HK-2 (cell line): ENCODE data around the gene CDH13.

Source experiments
- DNase-seq: peaks from one replicate; pipeline ENCODE4 v3.0.0-alpha.2; 2018; ENCODE audit not compliant: unreplicated experiment

CDH13 gene

DNA sequence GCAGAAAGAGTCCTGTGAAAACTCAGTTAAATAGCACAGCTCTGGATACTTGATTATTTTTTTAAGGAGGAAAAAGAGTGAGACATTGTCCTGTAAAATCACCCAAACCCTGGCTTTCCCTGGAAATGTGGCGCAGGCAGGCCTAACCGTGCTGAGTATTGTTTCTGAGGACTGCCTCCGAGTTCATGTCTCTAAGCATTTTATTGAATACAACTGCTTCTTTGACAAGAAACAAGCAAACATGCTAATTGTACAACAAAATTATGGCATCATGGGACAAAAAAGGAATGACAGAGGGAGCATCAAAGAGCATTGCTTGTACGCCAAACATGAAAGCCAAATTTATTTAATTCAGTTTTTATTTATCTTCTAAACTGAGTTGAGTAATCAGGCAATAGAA lies 1116.5 kb downstream of the CDH13 start:
- no peak for DNase-seq

DNA sequence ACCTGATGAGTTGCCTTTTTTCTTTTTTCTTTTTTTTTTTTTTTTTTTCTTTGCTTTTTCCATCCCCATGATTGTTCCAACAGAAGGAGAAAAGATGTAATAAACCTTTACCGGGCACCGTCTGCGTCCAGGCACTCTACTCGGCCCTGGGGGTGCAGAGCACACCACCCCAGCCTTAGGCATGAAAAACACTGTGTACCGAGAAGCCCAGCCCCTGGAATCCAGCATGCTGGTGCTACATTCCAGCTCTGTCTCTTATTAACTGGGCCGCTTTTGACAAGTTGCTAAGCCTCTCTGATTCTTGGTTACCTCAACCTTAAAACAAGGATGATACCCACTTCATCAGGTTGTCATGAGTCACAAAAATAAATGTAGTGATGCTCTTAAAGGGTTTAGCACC lies 1117.0 kb downstream of the CDH13 start:
- DNase-seq = no peak

DNA sequence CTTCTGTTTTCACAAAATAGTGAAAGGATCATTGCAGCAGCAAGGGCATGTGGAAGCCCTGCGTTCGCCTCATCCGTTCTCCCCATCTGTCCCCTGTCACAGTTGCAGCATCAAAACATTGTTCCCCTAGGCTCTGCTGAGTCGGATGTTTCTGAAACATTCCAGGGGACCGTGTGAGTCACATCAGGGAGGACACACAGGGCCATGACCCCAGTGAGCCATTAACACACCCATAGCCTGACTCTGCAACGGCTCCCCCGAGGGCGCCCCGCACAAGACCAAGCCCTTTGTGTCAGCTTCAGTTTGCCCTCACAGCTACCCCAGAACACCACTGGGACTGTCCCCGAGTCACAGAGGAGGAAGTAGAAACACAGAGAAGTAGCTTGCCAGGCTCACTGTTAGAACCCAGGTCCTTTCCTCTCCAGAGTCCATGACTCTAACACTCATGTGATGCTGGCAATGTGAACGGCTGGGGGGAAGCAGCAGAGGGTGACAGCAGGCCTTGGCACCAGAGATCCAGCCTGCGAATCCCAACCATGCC lies 1117.7 kb downstream of the CDH13 start:
- peak; percentile 75 for DNase-seq

DNA sequence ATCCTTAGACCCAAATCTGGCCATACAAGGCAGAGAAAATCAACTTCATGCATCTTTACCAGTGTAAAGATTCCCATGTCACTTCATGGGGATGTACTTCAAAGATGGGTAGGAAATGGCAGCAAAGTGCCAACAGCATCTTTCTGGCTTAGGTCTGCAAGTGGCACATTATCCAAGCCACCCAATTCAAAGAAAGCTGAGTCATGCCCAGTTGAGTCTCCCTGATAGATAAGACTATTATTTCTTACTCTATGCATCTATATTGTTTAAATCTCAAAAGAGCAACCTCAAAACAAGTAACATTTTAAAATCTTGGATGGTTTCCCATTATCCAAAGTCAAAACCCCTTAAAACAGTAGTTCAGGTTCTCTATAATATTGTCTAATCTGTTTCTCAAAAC lies 1119.8 kb downstream of the CDH13 start:
- DNase-seq = no peak

DNA sequence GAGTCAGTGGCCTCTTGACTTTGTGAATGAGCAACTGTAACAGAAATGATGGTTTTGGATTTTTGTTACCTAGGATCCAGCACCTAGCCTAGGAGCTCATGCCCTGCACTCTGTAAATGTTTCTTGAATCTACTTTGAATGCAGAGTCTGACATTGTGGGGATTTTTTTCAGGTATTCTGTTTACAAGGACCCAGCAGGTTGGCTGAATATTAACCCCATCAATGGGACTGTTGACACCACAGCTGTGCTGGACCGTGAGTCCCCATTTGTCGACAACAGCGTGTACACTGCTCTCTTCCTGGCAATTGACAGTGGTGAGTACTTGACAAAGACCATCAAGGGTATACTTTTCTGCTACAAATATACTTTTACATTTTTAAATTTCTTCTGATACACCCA lies 1121.2 kb downstream of the CDH13 start:
- DNase-seq = no peak

DNA sequence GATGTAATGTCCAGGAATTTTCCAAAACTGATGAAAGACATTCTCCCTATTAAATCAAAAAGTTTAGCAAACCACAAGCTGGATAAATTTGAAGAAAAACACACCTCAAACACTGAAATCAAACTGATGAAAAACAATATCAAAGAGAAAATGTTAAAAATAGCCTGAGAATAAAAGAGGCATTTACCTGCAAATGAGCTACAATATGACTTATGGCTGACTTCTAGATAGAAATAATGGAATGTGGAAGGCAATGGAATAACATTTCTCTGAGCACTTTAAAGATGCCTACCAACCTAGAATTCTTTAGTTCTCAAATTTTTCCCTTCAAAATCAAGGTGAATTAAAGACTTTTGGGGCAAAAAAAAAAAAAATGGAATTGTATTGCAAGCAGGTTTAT lies 1128.6 kb downstream of the CDH13 start:
- no peak for DNase-seq

DNA sequence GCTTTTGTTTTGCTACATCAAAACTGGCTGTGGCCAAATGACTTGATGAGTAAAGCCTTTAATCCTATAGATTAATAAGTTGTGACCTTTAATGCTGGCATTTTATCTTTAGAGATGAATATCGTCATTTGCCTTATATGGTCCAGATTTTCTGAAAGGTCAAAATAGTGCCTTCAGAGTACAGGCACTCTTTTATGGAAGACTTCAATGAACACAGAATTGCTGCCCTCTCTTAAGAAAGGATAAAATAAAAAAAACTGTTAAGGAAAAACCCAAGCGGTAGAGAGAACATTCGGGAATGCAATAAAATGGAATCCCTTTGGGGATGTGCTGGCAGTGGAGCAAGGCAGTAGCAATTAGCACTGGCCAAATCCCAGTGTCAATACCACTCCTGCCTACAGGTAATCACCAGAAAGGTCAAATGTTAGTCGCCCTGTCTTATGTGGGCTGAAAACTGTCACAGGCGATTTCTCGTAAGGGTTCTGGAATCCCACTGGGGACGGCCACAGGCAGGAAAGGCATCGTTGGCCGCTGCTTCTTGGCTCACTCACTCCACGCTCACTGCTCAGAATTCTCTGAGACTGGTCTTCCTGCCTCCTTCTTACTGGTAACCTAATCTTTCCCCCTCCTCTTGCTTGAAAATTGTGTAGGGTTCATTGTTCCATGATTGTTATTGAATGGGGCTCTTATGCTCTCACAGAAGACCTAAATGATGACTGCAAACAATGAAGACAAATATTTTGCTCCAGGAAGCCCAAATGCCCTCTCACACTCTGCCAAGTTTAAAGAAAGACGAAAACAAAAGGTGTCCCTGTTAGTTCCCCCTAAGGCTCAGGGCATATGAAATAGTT lies 1135.6 kb downstream of the CDH13 start:
- DNase-seq = no peak

DNA sequence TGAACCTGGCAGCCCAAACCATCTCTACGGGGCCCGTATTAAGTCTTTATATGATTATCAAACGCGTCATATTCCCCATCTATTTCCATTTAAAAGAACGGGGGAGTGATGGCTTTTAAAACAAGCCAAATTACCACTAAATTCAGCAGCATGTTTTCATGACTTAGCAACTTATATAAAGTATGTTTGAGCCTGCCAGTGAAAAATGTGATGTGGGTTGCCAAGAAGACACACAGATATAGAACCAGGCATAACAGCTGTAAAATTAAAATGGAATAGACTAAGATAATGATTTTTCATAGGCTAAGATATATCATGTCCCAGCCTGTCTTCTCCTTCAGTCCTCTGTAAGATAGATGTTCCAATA lies 1136.2 kb downstream of the CDH13 start:
- DNase-seq = no peak

DNA sequence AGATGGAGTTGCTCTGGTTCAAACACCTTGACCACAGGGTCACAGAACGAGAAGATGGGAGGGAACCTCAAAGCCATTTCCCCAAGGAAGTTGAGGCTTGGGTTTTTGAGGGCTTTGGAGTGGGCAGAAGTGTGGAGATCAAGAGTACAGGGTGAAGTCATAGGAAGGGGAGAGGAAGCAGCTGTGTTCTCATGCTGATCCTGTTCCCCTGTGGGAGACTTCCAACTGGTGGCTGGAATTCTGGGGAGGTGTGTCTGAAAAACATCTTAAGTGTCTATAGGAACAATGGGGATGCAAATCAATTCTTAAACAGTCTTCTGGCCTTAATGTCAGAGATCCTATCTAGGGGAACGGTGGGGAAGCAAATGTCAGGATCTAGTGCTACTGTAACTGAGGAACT lies 1142.2 kb downstream of the CDH13 start:
- DNase-seq = no peak

DNA sequence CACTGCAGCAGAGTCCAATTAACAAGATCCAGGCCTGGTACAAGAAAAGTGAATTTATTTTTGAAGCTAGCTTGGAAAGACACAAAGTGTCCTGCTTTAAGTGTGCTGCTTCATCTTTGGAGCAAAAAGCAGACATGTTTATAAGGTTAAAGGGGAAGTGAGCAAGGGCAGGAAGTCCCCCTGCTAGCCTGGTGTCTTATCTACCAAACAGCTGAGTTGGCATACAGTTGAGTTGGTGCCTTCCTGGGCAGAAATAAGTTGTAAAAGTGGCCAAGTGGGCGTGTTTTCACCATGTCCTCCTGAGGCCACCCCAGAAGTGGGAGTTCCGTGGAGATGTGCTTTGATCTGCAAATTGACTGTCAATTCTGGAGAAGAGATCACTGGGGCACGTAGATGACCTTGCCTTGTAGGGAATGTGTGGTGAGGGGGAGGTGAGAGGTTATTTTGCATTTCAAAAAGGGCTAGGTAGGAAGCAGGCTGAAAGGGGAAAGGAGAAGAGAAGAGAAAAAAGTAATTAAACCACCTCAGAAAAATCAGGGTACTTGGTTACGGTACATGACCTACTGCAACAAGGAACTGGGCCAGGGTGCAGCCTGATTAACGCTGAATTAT lies 1142.7 kb downstream of the CDH13 start:
- no peak for DNase-seq

DNA sequence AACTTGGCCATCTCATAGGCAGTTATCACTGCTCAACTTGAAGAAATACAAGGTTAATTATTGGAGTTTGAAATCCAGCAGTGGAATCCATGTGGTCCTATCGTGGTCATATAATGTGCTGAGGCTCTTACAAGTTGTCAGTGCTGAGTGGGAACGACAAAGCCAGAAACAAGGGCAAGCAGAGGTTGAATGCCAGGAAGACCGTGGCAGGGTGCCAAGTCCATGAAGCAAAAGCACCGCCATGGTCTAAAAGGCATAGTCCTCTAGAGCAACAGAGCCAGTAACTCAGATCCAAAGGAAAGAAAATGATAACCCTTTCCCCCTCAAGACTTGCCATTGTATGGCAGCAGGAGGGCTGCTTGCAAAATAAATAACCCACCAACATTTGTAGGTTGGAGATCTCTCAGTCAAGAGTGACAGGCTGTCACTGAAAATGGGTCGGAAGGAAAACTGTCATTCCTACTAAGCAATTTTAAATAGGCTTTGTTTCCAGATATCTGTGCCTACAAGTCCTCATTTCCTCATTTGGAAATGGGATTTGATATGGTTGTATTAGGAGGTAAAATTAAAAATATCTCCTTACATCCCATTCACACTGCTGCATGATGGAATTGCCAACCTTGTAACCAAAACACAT lies 1144.7 kb downstream of the CDH13 start:
- no peak for DNase-seq

DNA sequence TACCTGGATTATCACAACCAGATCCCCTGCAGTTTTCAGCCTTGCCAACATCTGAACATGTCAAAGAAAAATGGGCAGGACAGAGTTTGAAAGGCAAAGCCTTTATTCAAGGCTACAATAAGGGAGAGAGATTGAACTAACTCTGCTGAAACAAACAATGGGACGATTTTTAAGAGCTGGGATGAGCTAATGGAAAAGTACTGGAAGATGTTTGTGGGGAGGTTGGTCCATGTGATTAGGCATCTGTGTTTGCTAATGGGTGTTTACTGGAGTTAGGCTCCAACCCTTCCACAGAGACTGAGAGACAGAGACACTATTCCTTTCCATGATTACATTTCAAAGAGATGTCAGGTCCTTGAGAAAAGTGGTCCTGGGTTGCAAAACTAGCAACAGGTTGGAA lies 1146.0 kb downstream of the CDH13 start:
- no peak for DNase-seq

DNA sequence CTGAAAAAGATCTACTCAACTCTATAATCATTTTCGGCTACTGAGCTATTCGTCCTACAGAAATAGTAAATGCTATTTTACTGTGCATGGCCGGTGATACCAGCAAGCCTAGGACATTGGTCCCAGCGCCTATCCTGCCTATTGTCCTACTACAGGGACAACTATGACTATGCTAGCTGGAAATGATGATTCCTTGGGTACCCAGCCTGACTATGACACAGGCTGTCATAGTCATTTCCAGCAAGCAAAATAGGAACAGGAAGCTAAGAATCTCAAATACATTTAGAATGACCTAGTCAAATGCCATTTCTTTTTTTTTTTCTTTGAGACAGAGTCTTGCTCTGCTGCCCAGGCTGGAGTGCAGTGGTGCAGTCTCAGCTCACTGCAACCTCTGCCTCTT lies 1147.3 kb downstream of the CDH13 start:
- no peak for DNase-seq

DNA sequence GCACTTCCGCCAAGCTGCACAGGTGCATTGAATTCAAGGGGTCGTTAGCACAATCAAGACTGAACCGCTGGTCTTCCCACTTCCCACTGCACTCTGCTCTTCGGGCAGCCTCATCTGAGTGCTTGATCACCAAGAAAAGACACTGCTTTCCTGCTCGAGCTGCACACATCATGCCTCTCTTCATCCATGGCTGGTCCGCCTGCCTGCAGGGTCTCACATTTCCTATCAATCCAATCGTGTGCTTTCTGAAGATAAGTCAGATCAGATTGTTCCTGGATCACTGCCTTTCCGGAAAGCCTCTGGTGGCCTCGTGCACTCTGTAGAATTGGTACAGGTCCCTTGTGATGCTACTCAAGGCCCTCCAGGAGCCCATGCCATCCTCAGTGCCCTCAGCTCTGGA lies 1150.2 kb downstream of the CDH13 start:
- DNase-seq = no peak

DNA sequence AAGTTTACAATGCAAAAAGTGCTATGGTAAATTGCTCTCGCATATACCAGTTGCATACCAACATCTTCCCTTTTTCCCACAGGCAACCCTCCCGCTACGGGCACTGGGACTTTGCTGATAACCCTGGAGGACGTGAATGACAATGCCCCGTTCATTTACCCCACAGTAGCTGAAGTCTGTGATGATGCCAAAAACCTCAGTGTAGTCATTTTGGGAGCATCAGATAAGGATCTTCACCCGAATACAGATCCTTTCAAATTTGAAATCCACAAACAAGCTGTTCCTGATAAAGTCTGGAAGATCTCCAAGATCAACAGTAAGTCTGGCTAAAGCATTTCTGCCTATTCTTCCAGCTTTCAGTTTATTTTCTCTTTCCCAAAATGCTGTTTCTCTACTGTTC lies 1153.1 kb downstream of the CDH13 start:
- no peak for DNase-seq

DNA sequence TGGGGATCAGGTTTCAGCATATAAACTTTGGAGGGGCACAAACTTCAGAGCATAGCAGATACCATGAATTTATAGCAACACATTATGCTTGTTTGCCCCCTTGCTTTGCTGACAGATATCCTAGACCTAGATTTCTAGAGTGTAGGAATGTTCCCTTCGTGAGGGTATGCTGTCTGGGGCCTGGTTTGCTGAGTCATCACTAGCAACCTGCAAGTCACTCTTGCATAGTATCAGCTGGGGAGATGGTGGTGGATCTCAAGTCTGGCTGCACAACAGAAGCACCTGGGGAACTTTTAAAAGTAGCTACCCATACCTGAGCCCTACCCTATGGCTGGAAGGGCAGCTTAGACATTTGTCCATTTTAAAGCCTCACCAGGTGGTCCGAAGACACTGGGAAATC lies 1158.7 kb downstream of the CDH13 start:
- DNase-seq = no peak

DNA sequence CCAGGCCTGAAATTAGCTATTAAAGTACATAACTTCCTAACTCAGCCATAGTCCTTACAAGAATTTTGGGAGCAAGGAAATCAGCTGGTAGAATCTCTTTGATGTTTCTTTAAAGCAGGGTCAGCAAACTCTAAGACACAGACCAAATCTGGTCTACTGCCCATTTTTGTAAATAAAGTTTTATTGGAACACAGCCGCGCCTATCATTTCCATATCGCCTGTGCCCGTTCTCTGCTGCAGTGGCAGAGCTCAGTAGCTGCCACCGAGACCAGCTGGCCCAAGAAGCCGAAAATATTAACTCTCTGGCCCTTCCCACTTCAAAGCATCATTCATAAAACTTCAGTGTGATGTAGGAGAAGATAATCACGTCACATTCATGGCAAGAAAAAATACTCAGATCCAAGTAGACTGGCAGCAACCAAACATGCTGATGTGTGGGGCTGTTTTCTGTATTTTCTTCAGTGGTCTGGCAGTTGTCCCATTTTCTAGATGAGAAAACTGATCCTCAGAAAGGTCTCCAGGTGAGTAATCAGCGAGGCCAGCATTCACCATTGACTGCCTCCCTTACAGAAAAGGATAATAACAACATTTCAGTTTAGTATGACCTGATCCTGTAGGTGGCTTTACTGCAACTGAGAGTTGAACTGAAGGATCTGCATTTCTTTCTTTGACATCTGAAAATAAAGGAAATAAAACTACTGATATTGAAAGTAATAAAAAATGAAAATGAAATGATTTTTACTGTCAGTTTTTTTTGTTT lies 1163.1 kb downstream of the CDH13 start:
- no peak for DNase-seq

DNA sequence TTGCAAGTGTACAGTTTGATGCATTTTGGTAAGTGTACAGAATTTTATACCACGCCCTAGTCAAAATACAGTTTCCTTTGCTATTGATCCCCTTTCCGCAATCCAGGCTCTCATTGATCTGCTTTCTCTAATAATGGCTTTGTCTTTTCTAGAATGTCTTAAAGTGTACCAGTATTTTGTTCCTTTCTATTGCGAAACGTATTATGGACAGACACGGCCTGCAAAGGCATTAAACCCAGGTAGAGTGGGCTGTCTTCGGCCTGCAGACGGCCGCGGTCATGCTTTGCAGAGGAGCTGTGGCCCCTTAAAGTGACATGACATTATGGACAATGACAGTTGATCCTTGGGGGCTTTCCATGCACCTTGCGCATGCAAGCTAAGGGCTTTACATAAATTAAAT lies 1165.1 kb downstream of the CDH13 start:
- DNase-seq = no peak

DNA sequence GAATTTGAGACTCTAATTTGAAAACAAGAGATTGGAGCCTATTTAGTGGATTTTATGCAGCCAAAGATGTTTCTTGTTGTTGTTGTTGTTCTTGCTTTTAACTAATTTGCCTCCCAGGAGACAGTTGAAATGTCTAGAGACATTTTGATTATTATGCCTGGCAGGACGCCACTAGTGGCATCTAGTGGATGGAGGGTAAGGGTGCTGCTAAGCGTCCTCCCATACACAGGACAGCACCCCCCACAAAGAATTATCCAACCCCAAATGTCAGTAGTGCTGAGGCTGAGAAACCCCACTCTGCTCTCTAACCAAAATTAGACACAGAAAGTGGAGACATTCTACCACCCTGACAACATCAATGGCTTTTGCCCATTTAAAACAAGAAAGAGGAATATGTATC lies 1165.6 kb downstream of the CDH13 start:
- no peak for DNase-seq

DNA sequence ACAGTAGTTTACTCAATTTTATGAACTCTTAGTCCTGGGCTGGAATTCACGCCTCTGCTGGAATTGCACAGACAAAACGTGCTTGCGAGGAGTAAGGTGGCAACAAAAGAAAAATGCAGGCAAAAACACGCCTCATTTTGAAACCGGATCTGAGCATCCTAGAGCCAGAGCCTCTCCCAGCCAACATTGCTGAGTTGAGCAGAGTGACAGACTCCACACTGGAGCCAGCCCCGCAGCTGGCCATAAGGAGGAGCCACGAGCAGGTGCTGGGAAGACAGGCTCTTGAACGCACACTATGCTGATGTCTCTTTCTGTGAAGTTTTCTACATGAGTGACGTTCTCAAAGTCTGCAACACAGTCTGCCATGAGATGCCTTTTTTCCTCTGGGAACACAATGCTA lies 1166.4 kb downstream of the CDH13 start:
- DNase-seq = no peak

DNA sequence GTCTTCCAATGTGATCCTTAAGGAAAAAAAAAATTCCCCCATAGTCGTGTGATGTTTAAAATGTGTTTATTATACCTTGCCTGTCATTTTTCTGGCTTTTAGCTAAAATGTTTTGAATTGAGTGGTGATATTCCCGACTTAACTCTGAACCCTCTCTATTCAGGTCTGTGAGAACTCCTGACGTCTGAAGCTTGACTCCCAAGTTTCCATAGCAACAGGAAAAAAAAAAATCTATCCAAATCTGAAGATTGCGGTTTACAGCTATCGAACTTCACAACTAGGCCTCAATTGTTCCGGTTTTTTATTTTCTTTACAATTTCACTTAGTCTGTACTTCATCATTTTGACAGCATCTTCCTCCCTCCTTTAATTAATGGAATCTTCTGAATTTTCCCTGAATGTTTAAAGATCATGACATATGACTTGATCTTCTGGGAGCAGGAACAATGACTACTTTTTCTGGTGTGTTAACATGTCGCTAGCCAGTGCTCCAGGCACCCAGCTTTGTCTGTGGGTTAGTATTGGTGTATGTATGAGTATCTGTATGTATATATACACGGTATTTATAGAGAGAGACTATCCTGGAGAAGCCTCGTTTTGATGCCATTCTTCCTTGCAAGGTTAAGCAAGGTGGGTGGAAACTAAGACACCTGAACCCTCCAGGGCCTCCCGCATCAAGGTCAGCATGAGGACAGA lies 1168.2 kb downstream of the CDH13 start:
- DNase-seq = no peak

DNA sequence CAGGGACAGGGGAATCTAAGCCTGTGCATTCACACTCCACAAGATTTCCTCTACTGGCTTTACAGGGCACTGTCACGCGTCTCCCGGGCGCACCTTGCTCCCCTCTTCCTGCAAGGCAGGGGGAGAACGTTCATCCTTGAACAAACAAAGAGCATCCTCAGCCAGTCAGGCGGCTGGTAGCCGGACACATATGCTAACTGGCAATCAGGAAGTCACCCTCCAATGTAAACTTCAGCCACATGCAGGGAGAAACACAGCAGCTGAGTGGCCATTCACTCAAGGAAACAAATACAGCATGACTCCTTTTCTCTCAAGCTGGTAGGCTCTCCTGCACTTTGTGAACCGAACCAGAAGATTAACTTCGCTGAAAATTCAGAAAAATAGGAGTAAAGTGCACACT lies 1170.2 kb downstream of the CDH13 start:
- DNase-seq = no peak
